Transverse colon (tissue), 4 donors: Measurements from ENCODE around the gene AHNAK2.

Source experiments
- CTCF ChIP-seq, 5 experiments: fragments of 200-600 bp in 3 of 5; fragments of 450-650 bp in 2 of 5; sonication (generic) in 3 of 5; IDR thresholded peaks; 1 replicate in 2 of 5; 2 replicates in 3 of 5; pipeline ENCODE4 v1.5.1; 2016 to 2017; ENCODE audit warnings: antibody characterized with exemption in 5 of 5, inconsistent platforms in 3 of 5, mild to moderate bottlenecking in 2 of 5, moderate library complexity in 1 of 5
- POLR2AphosphoS5 ChIP-seq, 3 donors: sonication (generic); formaldehyde crosslinking; IDR thresholded peaks; one replicate each; pipeline ENCODE4 v1.6.1; 2016; ENCODE audit warnings: antibody characterized with exemption in 3 of 3

GRCh38 chr14:104942586-104942985 is 35.6 kb downstream of the AHNAK2 start:
- TF ChIP-seq CTCF (IDR thresholded peaks at IDR 0.05) (no peak), POLR2AphosphoS5 (IDR thresholded peaks at IDR 0.05) (no peak)
